NCI-H2196 (cell line): ENCODE data around the gene PHACTR1.

Experiments used
- DNase-seq: peaks from one replicate; lab custom pipeline; 2025; ENCODE audit not compliant: unreplicated experiment; lab: John Stamatoyannopoulos, UW

Gene PHACTR1

GRCh38 chr6:13277231-13277630 lies 560.7 kb downstream of the PHACTR1 start:
- no peak for DNase-seq

- DNase-seq: no peak
These were observed 561.6 kb downstream of the PHACTR1 start for GRCh38 chr6:13278164-13278563.

GRCh38 chr6:13278991-13279390 lies 562.4 kb downstream of the PHACTR1 start:
- DNase-seq: no peak

GRCh38 chr6:13280254-13280653 lies 563.7 kb downstream of the PHACTR1 start:
- no peak for DNase-seq

- no peak for DNase-seq
These were observed 565.1 kb downstream of the PHACTR1 start for GRCh38 chr6:13281686-13282085.

GRCh38 chr6:13282393-13283069 lies 566.0 kb downstream of the PHACTR1 start:
- DNase-seq: no peak

GRCh38 chr6:13283331-13283730 lies 566.8 kb downstream of the PHACTR1 start:
- DNase-seq: no peak

GRCh38 chr6:13284646-13285045 lies 568.1 kb downstream of the PHACTR1 start:
- no peak for DNase-seq

GRCh38 chr6:13285705-13286104 lies 569.1 kb downstream of the PHACTR1 start:
- no peak for DNase-seq

- DNase-seq: no peak
These were observed 569.6 kb downstream of the PHACTR1 start for GRCh38 chr6:13286181-13286580.

- DNase-seq: no peak
These were observed 570.5 kb downstream of the PHACTR1 start for GRCh38 chr6:13287104-13287503.

GRCh38 chr6:13288481-13288880 lies 571.9 kb downstream of the PHACTR1 start:
- DNase-seq: no peak

- no peak for DNase-seq
These were observed 572.4 kb downstream of the PHACTR1 start for GRCh38 chr6:13288969-13289391.

- DNase-seq: no peak
These were observed 573.3 kb downstream of the PHACTR1 start for GRCh38 chr6:13289789-13290318.

GRCh38 chr6:13290335-13290734 lies 573.8 kb downstream of the PHACTR1 start:
- DNase-seq: no peak

- DNase-seq: no peak
These were observed 576.2 kb downstream of the PHACTR1 start for GRCh38 chr6:13292774-13293173.

GRCh38 chr6:13294499-13295069 lies 578.0 kb downstream of the PHACTR1 start:
- DNase-seq: no peak

- DNase-seq: no peak
These were observed 579.0 kb downstream of the PHACTR1 start for GRCh38 chr6:13295576-13295975.

GRCh38 chr6:13296536-13296997 lies 580.0 kb downstream of the PHACTR1 start:
- DNase-seq: no peak

GRCh38 chr6:13297391-13297790 lies 580.8 kb downstream of the PHACTR1 start:
- DNase-seq: no peak

GRCh38 chr6:13298446-13298845 lies 581.9 kb downstream of the PHACTR1 start:
- no peak for DNase-seq

- no peak for DNase-seq
These were observed 582.8 kb downstream of the PHACTR1 start for GRCh38 chr6:13299403-13299821.

GRCh38 chr6:13299918-13300317 lies 583.4 kb downstream of the PHACTR1 start:
- no peak for DNase-seq
